ENCODE results near the gene CREB3. TPM values are rescaled to one million over a fixed set of nuclear protein-coding genes. Genes with fewer than 3 reads are reported as not detected.

Gene CREB3
- total and polyA plus RNA-seq, 2 of the 4 experiments (the other 2 are of a cell fraction): 60.7 to 106 TPM

- in situ Hi-C loops (cut with MboI; ENCODE audit: low sequenced_read_pairs): no loop called here
- ATAC-seq (ENCODE audit: low read depth): no peak
- no peak overlapping the region for H3K56ac ChIP-seq (ENCODE audit: extremely low read depth, insufficient read depth, low read length)
Observed at GRCh38 chr9:35741740-35742139, 9.3 kb downstream of the CREB3 start.

More at GRCh38 chr9:35741740-35742139, 9.3 kb downstream of the CREB3 start:
- no peak overlapping the region for H3K27ac ChIP-seq (ENCODE audit: insufficient read depth, low read length)
- H3K23ac ChIP-seq (ENCODE audit: low read depth, low read length): no peak overlapping the region
- H3K4me1 ChIP-seq (ENCODE audit: control insufficient read depth, insufficient read depth, low read length): no peaks in the 10 kb centered on the region; the same call in 1 of the 2 replicates
- H2BK20ac ChIP-seq (ENCODE audit: low read depth, low read length): no peak overlapping the region
- no peak for DNase-seq
- TF ChIP-seq USF2 (IDR thresholded peaks at IDR 0.05; ENCODE audit: low read depth, low read length) (no peak), CHD1 (IDR thresholded peaks at IDR 0.05; ENCODE audit: low read depth, low read length) (no peak), CEBPB (IDR thresholded peaks at IDR 0.05; ENCODE audit: low read depth, low read length) (no peak)
- no peak overlapping the region for H3K4ac ChIP-seq (ENCODE audit: low read depth, low read length)
- no peaks in the 10 kb centered on the region for H3K9me3 ChIP-seq (ENCODE audit: control insufficient read depth, insufficient read depth, low read length)
- H4K20me1 ChIP-seq (ENCODE audit: insufficient read depth, low read length): peaks cover 26% of the 10 kb centered on the region
- H2AK5ac ChIP-seq (ENCODE audit: low read depth, low read length): no peak overlapping the region
- WGBS, 2 experiments (ENCODE audit: extremely low coverage in 2 of 2, insufficient read length in 1 of 2): 100% methylated on average over 3 of the region's 7 CpGs; no CpG with 5 or more reads in 1 of the 2 experiments
- H3K18ac ChIP-seq (ENCODE audit: low read depth, low read length): no peak overlapping the region
- H3K9me1 ChIP-seq (ENCODE audit: insufficient read depth, low read length): peaks cover 10% of the 10 kb centered on the region; the same call in 1 of the 2 replicates
- BruUV-seq (replicated peaks): no TSS peak
- no peak overlapping the region for H2AFZ ChIP-seq (replicated peaks; ENCODE audit: low read length, poor library complexity)
- no peaks in the 10 kb centered on the region for H3K27me3 ChIP-seq (ENCODE audit: control insufficient read depth, insufficient read depth, low read length)
- ChIA-PET CTCF (no interaction called here), POLR2A (ENCODE audit: unreplicated experiment) (interaction anchor here (1.2 kb wide), 1 partner anchor 13 kb away, joined by 6 read pairs; no protein-coding TSS in a partner anchor)
- no peak overlapping the region for H4K5ac ChIP-seq (ENCODE audit: low read depth, low read length)
- H2BK120ac ChIP-seq (ENCODE audit: low read depth, low read length): no peak overlapping the region
- no peak overlapping the region for H3K14ac ChIP-seq (replicated peaks; ENCODE audit: low read depth, low read length)
- H2BK15ac ChIP-seq (ENCODE audit: low read depth, low read length): no peak overlapping the region
- H2BK5ac ChIP-seq (ENCODE audit: low read depth, low read length, poor library complexity, severe bottlenecking): no peak overlapping the region
- H4K91ac ChIP-seq (ENCODE audit: insufficient read depth, low read depth, low read length): no peak overlapping the region
- peaks cover 71% of the 10 kb centered on the region for H3K36me3 ChIP-seq (ENCODE audit: control insufficient read depth, insufficient read depth, low read length)
- H3K9ac ChIP-seq (ENCODE audit: low read depth, low read length): no peak overlapping the region
- H3K4me3 ChIP-seq (ENCODE audit: insufficient read depth, low read depth, low read length): no peak overlapping the region
- H3K79me1 ChIP-seq (ENCODE audit: low read depth in 1 of 2, low read length in 2 of 2): peaks cover 36 to 86% of the 10 kb centered on the region in 2 experiments
- intact Hi-C loops (cut with micrococcal nuclease): no loop called here
- no peak overlapping the region for H3K4me2 ChIP-seq (ENCODE audit: low read depth, low read length)
- dilution Hi-C loops (cut with HindIII; ENCODE audit: low sequenced_read_pairs, unreplicated experiment): no loop called here
- no peak overlapping the region for H4K8ac ChIP-seq (ENCODE audit: low read depth in 2 of 2, low read length in 2 of 2)
- no peak overlapping the region for H2AK9ac ChIP-seq (replicated peaks; ENCODE audit: low read depth, low read length, poor library complexity)

Data from IMR-90 (cell line).